CD14-positive monocyte (primary cell): ENCODE data around the gene FAM83F. TPM values are rescaled to one million over a fixed set of nuclear protein-coding genes. Genes with fewer than 3 reads are reported as not detected.
A peak's percentile ranks its signal among the peaks of the same experiment; 100 is the strongest.

ENCODE experiments used
- DNase-seq, 3 donors: peaks; one replicate each; pipeline ENCODE4 v3.0.0-alpha.2; 2011 to 2022
- H2AFZ ChIP-seq: 2 replicates; pipeline ENCODE4 v1.6.0; 2012; ENCODE audit warnings: mild to moderate bottlenecking, low read depth, low read length, inconsistent platforms; ENCODE audit not compliant: insufficient read depth, poor library complexity, severe bottlenecking
- H3K27ac ChIP-seq, 2 donors: 1 replicate in 1 of 2; 2 replicates in 1 of 2; pipeline ENCODE4 v1.5.1; 2012 to 2013; ENCODE audit warnings: low read length in 2 of 2, control low read depth in 1 of 2, inconsistent platforms in 1 of 2, low read depth in 1 of 2, mild to moderate bottlenecking in 1 of 2
- H3K27me3 ChIP-seq, 2 donors: one replicate each; pipeline versions ENCODE4 v1.6.0 to v1.6.1; 2011 to 2013; ENCODE audit warnings: low read length in 2 of 2; ENCODE audit not compliant: control insufficient read depth in 2 of 2, insufficient read depth in 2 of 2
- H3K36me3 ChIP-seq, 2 donors: replicated peaks in 1 of 2; 1 replicate in 1 of 2; 2 replicates in 1 of 2; pipeline versions ENCODE4 v1.5.1 to v1.6.1; 2012 to 2013; ENCODE audit warnings: low read length in 2 of 2, control low read depth in 1 of 2, inconsistent platforms in 1 of 2, mild to moderate bottlenecking in 1 of 2; ENCODE audit not compliant: insufficient read depth in 2 of 2, control insufficient read depth in 1 of 2
- H3K4me1 ChIP-seq, 2 donors: 1 replicate in 1 of 2; 2 replicates in 1 of 2; pipeline versions ENCODE4 v1.5.1 to v1.6.1; 2012 to 2013; ENCODE audit warnings: low read length in 2 of 2, control low read depth in 1 of 2, inconsistent platforms in 1 of 2, mild to moderate bottlenecking in 1 of 2, moderate library complexity in 1 of 2; ENCODE audit not compliant: insufficient read depth in 2 of 2, control insufficient read depth in 1 of 2
- H3K4me2 ChIP-seq: replicated peaks from 2 replicates; pipeline ENCODE3; 2012; ENCODE audit warnings: low read length, moderate library complexity, mild to moderate bottlenecking; ENCODE audit not compliant: poor library complexity, severe bottlenecking; ENCODE audit errors: extremely low read depth
- H3K4me3 ChIP-seq, 3 experiments: fragments of 200-600 bp in 1 of 3; sonication (generic) in 1 of 3; replicated peaks in 1 of 3; 1 replicate in 2 of 3; 2 replicates in 1 of 3; pipeline ENCODE4 v1.5.1; 2011 to 2013; ENCODE audit warnings: low read length in 3 of 3, mild to moderate bottlenecking in 3 of 3, control low read depth in 2 of 3, low read depth in 2 of 3, inconsistent platforms in 1 of 3, moderate library complexity in 1 of 3
- H3K79me2 ChIP-seq: 2 replicates; pipeline ENCODE4 v1.6.0; 2012; ENCODE audit warnings: mild to moderate bottlenecking, control low read depth, inconsistent platforms, low read length, moderate library complexity; ENCODE audit not compliant: insufficient read depth
- H3K9ac ChIP-seq: 2 replicates; pipeline ENCODE4 v1.6.0; 2017; ENCODE audit warnings: low read length, mild to moderate bottlenecking; ENCODE audit not compliant: insufficient read depth, poor library complexity, severe bottlenecking
- H3K9me3 ChIP-seq, 2 donors: replicated peaks in 1 of 2; 1 replicate in 1 of 2; 2 replicates in 1 of 2; pipeline versions ENCODE4 v1.5.1 to v1.6.1; 2012 to 2013; ENCODE audit warnings: low read length in 2 of 2, control low read depth in 1 of 2; ENCODE audit not compliant: control insufficient read depth in 1 of 2, insufficient read depth in 1 of 2
- H4K20me1 ChIP-seq: 2 replicates; pipeline ENCODE4 v1.6.0; 2012; ENCODE audit warnings: mild to moderate bottlenecking, low read length, control low read depth, moderate library complexity; ENCODE audit not compliant: insufficient read depth
- H3K27ac Mint-ChIP-seq, 7 donors: one replicate each; pipeline ENCODE4 v1.8.0; 2020; ENCODE audit warnings: mild to moderate bottlenecking in 7 of 7, mixed read lengths in 7 of 7, moderate library complexity in 6 of 7, inconsistent platforms in 2 of 7
- H3K27me3 Mint-ChIP-seq, 3 donors: one replicate each; pipeline ENCODE4 v1.8.0; 2021 to 2022; ENCODE audit warnings: low read depth in 3 of 3, mild to moderate bottlenecking in 3 of 3, mixed read lengths in 3 of 3, moderate library complexity in 3 of 3, inconsistent platforms in 1 of 3
- H3K36me3 Mint-ChIP-seq, 2 donors: one replicate each; pipeline ENCODE4 v1.8.0; 2020; ENCODE audit warnings: mixed read lengths in 2 of 2, inconsistent platforms in 1 of 2, mild to moderate bottlenecking in 1 of 2
- H3K4me1 Mint-ChIP-seq: one replicate; pipeline ENCODE4 v1.8.0; 2020; ENCODE audit warnings: mild to moderate bottlenecking, mixed read lengths
- H3K4me3 Mint-ChIP-seq, 2 donors: one replicate each; pipeline ENCODE4 v1.8.0; 2020; ENCODE audit warnings: mild to moderate bottlenecking in 2 of 2, mixed read lengths in 2 of 2, moderate library complexity in 1 of 2
- H3K9me3 Mint-ChIP-seq, 7 donors: one replicate each; pipeline ENCODE4 v1.8.0; 2020 to 2022; ENCODE audit warnings: mixed read lengths in 7 of 7, mild to moderate bottlenecking in 6 of 7, moderate library complexity in 6 of 7, inconsistent platforms in 2 of 7
- WGBS: methylation state at CpG from one replicate; pipeline ENCODE4 v1.1.5; 2013; ENCODE audit warnings: missing lambda C conversion rate; ENCODE audit not compliant: insufficient coverage; 5-methylcytosine and 5-hydroxymethylcytosine counted together
- intact Hi-C, 2 donors: fragments of 100-400 bp; cut with micrococcal nuclease; formaldehyde crosslinking; loops; one replicate each; pipeline versions ENCODE4 v1.15.0 to v1.15.1; 2023
- polyA plus RNA-seq, 3 donors: library from polyadenylated mRNA; depleted of rRNA in 1 of 3; unstranded in 2 of 3; stranded (reverse) in 1 of 3; fragments of 300-500 nt in 2 of 3; fragments of >200 nt in 1 of 3; fragmentation: Illumina TruSeq in 2 of 3; gene quantifications; 1 replicate in 2 of 3; 2 replicates in 1 of 3; pipeline ENCODE4 v1.2.3, GENCODE V29; 2012 to 2021
- TF ChIP-seq, protein P1 (sequence below): fragments of 200-600 bp; IDR thresholded peaks from one replicate; pipeline ENCODE4 v1.8.0; 2022; ENCODE audit warnings: antibody characterized with exemption, mild to moderate bottlenecking

The FAM83F gene
- polyA plus RNA-seq, 3 donors = 0.01 TPM; not detected in 2

DNA sequence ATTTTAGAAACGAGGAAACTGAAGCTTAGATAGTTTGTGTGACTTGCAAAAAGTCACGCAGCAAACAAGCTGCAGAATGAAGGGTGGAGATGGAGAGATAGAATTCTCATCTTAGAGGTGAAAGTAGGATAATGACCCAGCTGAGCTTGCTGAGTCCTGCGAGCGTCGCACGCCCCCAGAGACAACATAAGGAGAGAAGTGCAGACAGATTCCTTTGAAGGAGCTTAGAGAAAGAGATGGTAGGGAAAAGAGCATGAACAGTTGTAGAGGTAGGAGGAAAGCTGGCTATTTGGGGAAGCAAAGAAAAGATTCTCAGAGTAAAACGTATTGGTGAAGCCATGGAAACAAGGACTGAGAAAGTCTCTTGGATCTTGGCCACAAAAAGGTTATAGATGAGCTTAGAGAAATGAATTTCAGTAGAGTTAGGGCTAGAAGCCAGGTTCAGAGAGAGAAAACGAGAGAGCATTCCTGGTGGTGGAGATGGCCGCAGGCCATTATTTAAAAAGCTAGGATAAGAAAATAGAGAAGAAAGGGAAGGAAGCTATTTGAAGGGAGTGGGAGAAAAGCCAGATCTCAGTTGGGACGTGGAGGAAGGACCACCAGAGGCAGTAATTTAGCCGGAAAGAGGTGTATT lies 44.8 kb downstream of the FAM83F start:
- Mint-ChIP-seq H3K9me3 (peaks cover 0 to 3% (median 0%) of the 10 kb centered on the region in 7 donors), H3K27me3 (peaks cover 2 to 6% (median 3%) of the 10 kb centered on the region in 3 donors), H3K4me3 (no peak overlapping the region), H3K27ac (peak overlapping the region in 1 of 7 donors; percentile 9), H3K4me1 (peaks cover 32% of the 10 kb centered on the region), H3K36me3 (no peaks in the 10 kb centered on the region)
- Histone ChIP-seq H3K4me1 (peaks cover 26 to 30% of the 10 kb centered on the region in 2 donors), H3K79me2 (no peaks in the 10 kb centered on the region), H4K20me1 (no peaks in the 10 kb centered on the region), H2AFZ (no peak overlapping the region), H3K4me3 (no peak overlapping the region), H3K27ac (no peak overlapping the region), H3K9ac (no peak overlapping the region), H3K9me3 (no peaks in the 10 kb centered on the region), H3K36me3 (no peaks in the 10 kb centered on the region), H3K27me3 (no peaks in the 10 kb centered on the region), H3K4me2 (no peak overlapping the region)
- intact Hi-C loops = loop anchor here (5.0 to 10.0 kb wide), 4 partner anchors 305 to 1245 kb away; partner anchors contain the start of genes ADSL (in 2 of the 2), RPS19BP1 (in 2 of the 2), RANGAP1 (in 1 of the 2) and RPL3 (in 1 of the 2)
- no peak for DNase-seq
- TF ChIP-seq, protein P1, sequence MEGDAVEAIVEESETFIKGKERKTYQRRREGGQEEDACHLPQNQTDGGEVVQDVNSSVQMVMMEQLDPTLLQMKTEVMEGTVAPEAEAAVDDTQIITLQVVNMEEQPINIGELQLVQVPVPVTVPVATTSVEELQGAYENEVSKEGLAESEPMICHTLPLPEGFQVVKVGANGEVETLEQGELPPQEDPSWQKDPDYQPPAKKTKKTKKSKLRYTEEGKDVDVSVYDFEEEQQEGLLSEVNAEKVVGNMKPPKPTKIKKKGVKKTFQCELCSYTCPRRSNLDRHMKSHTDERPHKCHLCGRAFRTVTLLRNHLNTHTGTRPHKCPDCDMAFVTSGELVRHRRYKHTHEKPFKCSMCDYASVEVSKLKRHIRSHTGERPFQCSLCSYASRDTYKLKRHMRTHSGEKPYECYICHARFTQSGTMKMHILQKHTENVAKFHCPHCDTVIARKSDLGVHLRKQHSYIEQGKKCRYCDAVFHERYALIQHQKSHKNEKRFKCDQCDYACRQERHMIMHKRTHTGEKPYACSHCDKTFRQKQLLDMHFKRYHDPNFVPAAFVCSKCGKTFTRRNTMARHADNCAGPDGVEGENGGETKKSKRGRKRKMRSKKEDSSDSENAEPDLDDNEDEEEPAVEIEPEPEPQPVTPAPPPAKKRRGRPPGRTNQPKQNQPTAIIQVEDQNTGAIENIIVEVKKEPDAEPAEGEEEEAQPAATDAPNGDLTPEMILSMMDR = no peak
- WGBS = 86% methylated on average over 11 of the region's 11 CpGs

DNA sequence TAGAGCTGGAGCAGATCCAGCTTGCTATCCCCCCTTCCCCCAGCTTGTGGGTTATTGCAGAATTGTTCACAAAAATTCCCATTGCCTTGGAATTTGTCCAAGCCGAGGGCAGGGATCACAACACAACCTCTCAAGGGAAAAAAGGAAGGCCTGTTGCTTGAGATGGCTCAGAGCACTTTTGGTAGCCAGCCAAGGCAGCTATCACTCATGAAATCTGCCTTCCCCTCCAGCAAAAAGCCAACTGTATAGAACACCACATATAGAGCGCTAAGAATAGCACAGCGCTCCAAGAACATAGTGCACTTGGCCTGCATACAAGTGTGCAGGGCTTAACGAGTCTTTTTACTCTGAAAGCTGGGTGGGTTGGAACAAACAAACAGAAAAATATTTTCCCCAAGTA lies 46.2 kb downstream of the FAM83F start:
- no peaks in the 10 kb centered on the region for H3K27me3 ChIP-seq
- no peak for DNase-seq
- H3K4me2 ChIP-seq = no peak overlapping the region
- H3K36me3 Mint-ChIP-seq = no peaks in the 10 kb centered on the region
- 0% methylated on average over 1 of the region's 4 CpGs for WGBS
- no peak overlapping the region for H3K9ac ChIP-seq
- TF ChIP-seq, protein P1 = no peak
- peaks cover 31 to 37% of the 10 kb centered on the region in 2 donors for H3K4me1 ChIP-seq
- H3K27ac ChIP-seq = no peak overlapping the region
- H4K20me1 ChIP-seq = peaks cover 6% of the 10 kb centered on the region
- no peak overlapping the region for H3K4me3 ChIP-seq
- peaks cover 0 to 3% (median 0%) of the 10 kb centered on the region in 7 donors for H3K9me3 Mint-ChIP-seq
- peaks cover 0 to 3% (median 3%) of the 10 kb centered on the region in 3 donors for H3K27me3 Mint-ChIP-seq
- H3K9me3 ChIP-seq = no peaks in the 10 kb centered on the region
- peak overlapping the region; percentile 22 for H2AFZ ChIP-seq
- no peaks in the 10 kb centered on the region for H3K36me3 ChIP-seq
- peaks cover 7% of the 10 kb centered on the region for H3K79me2 ChIP-seq
- peaks cover 35% of the 10 kb centered on the region for H3K4me1 Mint-ChIP-seq
- H3K27ac Mint-ChIP-seq = no peak overlapping the region
- intact Hi-C loops = loop anchor here (5.0 to 10.0 kb wide), 4 partner anchors 304 to 1244 kb away; partner anchors contain the start of genes ADSL (in 2 of the 2), RPS19BP1 (in 2 of the 2), RANGAP1 (in 1 of the 2) and RPL3 (in 1 of the 2)
- no peak overlapping the region for H3K4me3 Mint-ChIP-seq
